Activated CD8-positive, alpha-beta memory T cell treated with anti-CD3 and anti-CD28 coated beads for 48 hours (primary cell): ENCODE data around the gene MRPL36.

ENCODE experiments used
- DNase-seq, 3 experiments: peaks; one replicate each; pipeline ENCODE4 v3.0.0-alpha.2; 2020; ENCODE audit warnings: low read depth in 2 of 3, low spot score in 2 of 3

The MRPL36 gene

DNA sequence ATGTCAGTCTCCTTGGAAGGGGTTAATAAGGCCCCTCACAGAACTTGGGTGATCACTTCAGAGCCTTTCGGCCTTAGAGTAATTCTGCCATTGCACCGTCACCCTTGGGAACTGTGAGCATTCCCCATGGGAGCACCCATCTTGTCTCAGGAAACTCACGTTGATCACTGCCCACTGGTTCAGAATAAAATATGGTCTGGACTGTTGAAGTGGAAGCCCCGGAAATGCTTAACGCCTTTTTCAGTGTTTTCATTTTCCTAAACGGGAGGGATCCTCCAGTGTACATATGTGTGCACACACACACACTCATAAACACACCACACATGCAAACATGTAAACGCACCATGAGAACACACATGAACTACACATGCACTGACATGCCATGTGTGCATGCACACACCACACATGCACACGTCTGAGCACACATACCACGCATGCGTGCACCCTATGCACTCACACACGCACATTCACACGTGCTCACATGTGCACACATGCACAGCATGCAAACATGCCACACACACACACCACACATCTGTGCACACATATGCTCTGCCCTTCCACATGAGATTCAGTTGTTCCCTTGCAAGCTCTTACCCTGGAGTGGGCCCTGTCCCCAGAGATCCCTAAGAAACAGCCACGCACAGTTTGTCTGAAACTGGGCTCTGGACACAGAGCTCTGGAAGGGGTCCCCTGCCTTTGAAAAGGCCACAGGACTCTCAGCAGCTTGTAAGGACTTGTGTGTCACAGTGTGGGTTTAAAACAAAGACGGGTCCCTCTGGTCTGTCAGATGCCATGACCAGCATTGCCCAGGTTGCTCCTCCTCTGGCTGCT is 17.0 kb downstream of the MRPL36 start:
- DNase-seq, result no peak

DNA sequence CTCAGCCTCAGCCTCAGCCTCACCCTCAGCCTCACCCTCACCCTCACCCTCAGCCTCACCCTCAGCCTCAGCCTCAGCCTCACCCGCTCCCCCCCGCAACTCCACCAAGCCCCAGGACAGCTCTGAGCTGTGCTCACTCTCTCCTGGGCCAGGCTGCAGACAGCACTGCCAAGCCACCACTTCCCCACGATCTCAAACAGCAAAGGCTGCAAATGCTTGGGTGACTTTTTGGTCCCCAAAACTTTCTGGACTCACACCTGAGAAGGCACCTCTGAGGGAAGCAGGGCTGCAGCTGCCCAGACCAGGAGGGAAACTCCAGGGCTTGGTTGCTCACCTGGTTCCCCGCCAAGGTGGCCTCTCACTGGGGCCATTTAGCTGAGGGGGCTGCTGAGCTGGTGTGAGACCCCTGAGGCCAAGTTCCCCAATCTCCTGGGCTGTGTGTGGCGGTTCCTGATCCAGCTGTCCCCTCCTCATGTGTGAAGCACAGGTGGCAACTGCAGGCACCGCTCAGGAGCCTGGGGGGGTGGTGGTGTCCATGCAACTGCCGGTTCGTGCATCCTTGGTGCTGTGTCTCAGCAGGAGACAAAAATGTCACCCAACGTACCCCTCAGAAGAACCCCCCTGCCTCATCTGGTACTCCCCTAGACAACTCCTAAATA is 17.8 kb downstream of the MRPL36 start:
- no peak for DNase-seq

DNA sequence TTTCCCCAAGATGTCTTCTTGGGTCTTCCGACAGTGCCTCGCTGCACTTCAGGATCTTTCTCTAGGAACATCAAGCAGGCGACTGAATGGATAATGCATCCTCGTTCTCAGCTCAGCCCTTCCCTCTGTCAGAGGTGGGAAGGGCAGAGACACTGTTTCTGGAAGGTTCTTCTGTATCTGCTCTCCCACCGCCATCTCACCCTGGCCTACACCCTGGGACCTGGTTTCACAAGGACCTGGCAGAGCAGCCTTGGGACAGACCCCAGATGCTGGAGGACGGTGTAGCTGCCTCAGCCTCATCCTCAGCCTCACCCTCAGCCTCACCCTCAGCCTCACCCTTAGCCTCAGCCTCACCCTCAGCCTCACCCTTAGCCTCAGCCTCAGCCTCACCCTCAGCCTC is 18.5 kb downstream of the MRPL36 start:
- no peak for DNase-seq

DNA sequence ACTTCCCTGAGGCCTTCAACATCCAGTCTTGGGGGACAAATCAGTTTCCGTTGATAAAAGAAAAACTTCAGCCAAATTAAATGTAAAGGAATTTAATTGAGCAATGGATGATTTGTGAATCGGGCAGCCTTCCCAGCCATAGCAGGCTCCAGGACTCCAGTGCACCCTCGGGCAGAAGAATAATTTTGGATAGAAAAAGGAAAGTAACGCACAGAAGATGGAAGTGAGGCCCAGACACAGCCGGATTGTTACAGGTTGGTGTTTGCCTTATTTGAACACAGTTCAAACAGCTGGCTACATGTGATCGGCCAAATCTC is 19.1 kb downstream of the MRPL36 start:
- no peak for DNase-seq

DNA sequence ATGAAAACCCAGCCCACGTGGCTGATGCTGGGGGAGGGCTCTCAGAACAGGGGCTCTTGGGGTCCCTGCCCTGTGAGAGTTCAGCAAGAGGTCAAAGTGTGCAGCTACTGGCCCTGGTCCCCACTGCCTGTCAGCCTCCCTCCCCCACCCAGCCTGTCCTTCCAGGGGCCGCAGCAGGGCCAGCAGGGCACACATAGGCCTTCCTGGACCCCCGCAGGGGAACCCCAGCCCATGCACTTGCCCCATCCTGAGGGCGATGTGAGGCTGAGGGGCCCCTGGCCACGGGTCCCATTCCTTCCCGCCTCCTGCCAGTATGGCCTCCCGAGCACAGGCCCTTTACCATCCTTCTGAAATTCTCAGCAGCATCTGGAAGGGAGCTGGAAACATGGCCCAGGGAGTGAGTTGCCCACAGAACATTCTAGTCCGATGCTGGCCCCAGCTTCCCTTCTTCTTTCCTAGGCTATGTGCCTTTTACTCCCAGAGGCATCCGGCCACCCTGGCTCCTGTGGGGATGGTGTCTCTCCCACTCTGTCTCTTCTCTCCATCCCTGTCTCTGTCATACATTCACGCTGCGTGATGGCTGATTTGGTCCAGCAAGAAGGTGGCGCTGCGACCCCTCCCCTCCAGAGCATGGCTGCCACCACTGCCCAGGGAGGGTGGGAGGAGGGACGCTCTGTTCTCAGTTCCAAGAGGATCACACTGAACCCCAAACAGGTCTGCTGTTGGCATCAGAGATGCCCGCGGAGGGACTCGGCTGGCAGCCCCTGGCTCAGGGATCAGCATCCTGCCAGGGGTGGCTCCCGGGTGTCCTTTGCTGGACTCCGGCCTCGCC is 19.6 kb downstream of the MRPL36 start:
- no peak for DNase-seq

DNA sequence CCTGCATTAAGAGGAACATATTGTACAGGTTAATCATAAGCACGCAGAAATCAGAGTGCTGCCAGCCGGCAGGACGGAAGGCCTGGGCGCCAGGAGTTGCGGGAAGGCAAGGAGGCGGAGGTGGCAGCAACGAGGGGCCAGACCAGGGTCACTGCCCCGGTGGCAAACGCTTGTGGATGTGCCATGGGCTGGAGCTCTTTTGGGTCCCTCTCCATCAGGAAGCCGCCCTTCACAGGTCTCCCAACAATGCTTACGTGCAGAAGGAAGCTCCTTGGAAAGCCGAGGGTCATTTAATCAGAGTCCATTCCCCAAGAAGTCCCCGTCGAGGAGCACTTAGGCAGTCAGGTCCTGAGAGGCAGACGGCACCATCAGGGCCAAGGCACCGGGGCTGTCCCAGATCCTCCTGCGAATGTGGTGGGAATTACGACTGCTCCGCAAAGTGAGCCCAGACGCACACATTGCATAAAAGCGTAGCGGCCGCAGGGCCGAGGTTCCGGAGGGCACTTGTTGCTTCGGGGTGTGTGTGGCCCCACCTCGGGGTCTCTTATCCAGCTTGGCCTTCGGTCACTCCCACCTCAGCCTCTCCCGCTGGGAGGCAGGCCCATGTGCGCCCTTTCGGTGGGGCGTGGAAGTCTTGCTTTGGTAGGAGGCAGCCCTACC is 20.5 kb downstream of the MRPL36 start:
- no peak for DNase-seq

DNA sequence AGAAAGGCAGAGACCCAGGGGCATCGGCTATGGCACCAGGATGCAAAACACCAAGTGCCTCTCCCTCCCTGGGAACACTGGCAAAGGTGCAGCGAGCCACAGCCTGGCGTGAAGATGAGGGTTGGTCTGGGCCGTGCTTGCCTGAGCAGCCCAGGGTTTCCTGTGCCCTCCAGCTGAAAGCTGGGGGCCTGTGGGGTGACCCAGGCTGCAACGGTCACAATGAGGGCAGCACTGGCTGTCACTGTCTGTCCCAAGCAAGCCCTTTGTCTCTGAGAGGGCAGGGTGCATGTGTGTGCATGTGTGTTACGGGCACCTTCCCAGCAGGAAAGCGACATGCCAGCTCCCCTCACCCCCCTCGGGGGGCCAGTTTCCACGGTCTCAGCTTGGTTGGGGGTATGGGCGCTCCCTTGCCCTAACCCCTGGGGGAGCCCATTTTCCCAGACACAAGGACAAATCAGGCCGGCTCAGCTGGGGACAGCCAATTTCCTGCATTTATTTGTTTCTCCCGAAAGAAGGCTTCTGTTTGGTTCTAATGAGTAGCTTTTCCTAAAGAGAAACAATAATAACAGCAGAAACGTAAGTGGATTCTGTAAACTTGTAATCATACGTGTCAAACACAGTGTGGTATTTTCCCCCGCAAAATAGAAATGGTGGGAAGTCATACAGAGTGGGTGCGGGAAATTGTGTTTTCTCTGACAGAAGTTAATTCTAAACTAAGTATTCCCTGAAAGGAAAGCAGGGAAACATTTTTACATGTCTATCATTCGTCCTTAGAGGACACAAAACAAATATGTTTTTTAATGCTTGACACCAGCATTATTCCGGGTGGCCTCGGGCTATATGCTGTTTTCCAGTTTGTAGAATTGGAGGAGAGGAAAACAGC is 21.3 kb downstream of the MRPL36 start:
- DNase-seq, result no peak

DNA sequence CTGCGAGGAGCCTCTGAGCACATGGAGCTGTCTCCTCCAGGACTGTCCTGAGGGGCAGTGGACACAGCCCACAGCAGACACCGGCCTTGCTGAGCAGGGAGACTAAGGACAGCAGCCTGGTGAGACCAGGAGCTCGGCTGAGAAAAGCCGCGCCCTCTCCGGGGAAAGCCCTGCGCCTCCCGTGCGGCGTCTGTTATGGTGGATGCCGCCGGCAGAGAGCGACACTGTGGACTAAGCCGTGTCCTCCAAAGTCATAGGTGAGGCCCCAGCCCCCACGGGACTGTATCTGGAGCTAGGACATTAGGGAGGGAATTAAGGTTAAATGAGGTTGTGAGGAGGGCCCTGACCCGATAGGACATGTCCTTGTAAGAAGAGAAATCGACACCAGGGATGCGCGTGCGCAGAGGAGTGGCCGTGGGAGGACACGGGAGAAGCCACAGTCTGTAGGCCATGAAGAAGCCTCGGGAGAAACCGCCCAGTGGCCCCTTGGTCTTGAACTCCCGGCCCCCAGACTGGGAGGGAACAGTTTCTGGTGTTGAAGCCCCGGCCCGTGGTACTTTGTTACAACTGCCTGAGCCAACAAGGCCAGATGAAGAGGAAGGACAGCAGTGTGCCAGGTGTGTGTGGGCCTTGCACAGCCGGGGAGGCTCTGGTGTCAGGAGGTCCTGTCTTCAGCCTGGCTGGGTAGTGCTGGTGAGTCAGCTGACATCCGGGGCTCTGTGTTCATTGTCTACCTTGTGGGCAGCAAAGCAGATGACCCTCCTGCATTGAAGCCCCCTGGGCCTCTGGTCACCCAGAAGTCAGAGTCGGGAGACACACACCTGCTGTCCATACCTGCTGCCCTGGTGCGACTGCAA is 22.1 kb downstream of the MRPL36 start:
- no peak for DNase-seq

DNA sequence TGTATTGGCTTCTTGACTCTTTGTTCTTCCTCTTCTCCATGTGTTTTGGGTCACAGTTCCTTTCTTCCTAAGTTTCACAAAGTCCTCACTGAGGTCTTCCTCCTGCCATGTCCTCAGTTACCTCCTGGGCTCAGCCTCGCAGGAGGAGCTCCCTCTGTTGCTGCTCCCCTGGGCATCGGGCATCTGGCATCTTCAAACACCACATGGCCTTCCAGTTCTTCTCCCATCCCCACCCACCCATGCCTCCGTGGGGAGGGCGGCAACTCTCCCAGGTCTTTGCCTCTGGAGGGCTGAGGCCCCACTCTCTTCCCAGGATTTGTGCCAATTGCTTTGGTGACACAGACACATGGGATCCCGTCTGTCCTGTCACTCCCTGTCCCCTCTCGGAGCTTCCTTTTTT is 22.8 kb downstream of the MRPL36 start:
- DNase-seq, result no peak

DNA sequence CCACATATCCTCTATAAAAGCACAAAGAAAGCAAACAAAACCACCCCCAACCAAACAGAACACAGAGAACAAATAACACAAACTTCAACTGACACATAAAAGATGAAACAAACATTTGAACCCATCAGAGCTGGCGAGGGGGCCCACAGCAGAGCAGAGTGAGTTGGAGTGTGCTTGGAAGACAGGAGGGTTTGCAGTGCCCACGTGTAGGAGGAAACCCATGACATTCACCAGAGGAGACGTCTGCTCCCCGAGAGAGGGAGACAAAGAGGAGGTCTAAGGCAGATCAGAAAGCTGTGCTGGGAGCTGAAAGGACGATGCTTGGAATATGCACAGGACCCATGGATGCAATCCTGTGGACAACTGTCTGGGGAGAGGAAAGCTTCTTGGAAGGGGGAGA is 27.0 kb downstream of the MRPL36 start:
- no peak for DNase-seq

DNA sequence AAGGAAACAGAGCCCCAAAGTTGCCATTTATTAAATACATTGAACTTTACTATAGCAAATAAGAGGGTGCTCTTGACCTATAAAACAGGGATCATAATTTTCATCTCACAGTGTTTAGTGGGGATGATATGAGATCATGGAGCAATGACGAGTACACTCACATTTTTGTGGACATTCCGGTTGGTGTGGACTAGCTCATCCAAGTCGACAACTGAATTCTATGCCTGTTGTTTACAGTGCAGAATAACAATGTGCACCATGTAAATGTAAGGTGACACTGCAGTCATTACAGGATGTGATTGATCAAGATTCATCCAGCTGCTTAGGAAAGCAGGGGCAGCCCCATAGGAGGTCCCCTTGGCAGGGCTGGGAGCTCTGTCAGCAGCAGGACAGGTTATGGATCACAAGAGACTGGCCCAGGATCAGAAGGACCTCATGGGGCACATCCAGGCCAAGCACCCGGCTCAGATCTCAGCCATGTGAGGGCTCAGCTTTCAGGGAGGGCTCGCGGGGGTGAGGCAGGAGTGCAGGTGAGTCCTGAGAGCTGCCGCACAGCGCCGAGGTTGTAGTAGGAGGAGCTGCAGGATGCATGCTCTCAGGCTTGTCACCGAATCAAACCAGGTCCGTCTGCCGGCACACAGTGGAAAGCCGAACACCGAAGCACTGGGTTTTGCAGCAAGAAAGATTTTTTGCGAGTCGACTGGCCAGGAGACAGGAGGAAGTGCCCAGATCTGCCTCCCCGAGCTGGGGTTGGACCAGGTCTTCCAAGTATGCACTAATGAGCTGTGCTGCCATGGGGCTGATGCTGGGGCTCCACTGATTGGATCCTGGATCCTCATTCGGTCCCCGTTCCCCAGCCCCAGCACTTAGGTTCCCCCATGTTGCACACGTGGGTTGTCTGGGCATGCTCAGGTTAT is 28.2 kb downstream of the MRPL36 start:
- DNase-seq, result no peak

DNA sequence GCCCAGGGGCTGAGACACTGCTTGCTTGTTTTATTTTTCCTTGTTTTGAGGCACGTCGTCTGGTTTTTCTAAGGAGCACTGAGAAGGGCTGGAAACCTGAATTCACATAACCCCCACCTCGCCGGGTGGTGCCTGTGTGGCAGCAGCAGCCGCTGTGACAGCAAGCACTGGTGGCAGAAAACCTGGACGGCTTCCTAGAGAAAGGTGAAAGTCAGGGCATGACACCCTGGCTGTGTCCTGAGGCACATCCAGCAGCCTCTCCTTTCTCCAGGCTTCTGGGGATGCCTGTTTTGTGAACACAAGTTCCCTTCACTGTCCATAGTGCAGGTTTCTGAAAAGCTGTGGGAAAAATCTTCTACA is 29.2 kb downstream of the MRPL36 start:
- DNase-seq, result no peak

DNA sequence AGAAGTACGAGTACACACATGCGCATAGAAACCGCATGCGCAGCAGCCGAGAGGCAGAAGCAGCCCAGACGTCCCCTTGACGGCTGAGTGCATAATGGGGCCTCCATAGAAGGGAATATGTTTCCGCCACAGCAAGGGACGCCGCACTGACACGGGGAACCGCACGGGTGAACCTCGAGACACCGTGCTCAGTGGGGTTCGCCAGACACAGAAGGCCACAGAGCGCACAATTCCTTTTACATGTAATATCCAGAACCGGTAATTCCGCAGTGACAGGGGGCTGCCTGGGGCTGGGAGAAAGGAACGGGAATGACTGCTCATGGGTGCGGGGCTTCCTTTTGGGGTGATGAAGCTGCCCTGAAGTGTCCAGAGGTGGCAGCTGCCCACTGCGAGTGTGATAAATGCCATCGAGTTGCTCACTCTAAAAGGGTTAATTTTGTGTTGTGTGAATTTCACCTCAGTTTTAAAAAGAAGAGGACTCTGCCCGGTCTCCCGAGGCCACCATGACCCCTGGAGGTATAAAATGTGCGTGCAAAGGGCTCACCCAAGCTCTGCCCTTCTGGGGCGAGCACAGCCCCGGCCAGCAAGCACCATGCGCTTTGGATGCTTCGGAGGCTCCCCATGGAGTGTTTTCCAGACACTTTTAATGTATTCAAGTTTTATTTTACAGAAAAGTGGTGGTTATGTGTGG is 29.7 kb downstream of the MRPL36 start:
- no peak for DNase-seq

DNA sequence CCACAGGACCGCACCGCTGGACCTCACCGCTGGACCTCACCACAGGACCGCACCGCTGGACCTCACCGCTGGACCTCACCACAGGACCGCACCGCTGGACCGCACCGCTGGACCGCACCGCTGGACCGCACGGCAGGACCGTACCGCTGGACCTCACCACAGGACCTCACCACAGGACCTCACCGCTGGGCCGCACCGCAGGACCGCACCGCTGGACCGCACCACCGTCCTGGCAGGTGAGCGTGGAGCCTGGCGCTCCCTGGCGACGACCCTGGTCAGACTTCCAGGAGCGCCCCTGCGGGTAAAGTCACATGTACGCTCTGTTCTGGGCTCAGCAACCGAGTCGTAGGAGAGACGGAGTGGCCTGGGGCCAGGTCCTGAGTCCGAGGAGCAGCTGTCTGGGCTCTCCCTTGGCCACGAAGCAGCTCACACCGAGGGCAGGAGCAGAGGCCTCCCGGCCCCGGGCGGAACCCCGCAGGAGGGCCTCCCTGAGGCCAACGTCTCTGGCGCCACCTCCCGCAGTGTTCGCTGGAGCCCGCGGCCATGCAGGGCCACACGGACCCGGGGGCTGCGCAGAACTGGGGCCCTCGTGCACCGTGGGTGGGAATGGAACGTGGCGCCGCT is 30.5 kb downstream of the MRPL36 start:
- DNase-seq, result no peak

DNA sequence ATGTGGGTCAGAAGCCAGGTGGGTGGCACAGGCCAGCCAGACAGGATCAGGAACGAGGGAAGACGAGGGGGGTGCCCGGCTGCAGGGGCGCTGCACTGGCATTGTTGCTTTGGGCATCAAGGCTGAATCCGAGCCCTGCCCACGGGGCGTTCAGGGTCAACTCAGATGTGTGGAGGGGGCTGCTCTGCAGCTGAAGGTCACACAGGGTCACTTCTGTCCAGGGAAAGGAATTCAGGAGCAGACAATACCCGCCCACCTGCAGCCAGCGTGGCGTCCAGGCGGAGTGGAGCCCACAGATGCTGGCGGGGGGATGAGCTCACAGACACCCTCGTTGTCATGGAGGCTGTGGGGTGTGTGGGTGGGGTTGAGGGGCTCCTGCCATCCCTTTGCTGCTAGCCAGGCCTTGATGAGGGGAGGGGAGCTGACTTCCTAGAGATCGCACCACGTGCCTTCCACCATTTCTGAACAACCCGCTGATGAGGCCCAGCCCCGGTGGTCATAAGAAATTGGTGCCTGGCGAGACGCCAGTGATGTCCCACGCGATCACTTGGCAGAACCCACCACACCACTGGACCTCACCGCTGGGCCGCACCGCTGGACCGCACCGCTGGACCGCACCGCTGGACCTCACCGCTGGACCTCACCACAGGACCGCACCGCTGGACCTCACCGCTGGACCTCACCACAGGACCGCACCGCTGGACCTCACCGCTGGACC is 31.2 kb downstream of the MRPL36 start:
- no peak for DNase-seq

DNA sequence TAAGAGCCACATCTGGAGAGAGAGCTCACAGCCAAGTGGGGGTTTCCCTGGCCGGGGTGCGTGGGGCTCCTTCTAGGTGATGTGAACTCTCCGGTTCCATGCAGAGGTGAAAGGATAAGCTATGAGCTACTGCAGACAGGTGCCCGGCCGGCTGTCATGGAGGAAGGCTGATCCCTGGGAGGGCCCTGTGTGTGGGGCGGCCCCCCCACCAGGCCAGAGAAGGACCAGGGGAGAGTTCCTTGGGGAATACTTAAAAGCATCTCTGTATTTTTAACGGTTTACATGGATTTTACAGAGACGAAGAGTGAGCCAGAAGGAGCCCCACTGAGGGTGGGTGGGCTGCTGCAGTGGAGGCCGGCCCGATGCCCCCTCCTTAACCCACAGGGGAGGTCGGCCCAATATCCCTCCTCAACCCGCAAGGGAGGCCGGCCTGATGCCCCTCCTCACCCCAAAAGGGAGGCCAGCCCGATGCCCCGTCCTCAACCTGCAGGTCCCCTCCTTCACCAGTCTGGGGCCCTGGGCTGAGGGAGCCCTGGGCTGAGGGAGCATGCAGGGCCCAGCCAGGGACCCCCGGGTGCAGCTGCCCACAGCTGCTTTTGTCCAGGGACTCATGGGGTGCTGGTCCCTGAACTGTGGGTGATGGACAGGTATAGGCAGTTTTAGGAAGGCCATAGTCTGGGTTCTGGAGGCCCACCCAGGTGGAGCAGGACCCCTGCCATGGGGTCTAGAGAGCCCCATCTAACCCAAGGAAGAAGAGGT is 31.9 kb downstream of the MRPL36 start:
- DNase-seq, result no peak
